GM21423 (cell line): Measurements from ENCODE around the gene EML1.

Source experiments
- ATAC-seq: cut with Tn5 transposase; IDR thresholded peaks from one replicate; pipeline ENCODE4 v1.9.1; 2021; ENCODE audit warnings: mild to moderate bottlenecking, moderate library complexity; ENCODE audit not compliant: unreplicated experiment

The EML1 gene

DNA sequence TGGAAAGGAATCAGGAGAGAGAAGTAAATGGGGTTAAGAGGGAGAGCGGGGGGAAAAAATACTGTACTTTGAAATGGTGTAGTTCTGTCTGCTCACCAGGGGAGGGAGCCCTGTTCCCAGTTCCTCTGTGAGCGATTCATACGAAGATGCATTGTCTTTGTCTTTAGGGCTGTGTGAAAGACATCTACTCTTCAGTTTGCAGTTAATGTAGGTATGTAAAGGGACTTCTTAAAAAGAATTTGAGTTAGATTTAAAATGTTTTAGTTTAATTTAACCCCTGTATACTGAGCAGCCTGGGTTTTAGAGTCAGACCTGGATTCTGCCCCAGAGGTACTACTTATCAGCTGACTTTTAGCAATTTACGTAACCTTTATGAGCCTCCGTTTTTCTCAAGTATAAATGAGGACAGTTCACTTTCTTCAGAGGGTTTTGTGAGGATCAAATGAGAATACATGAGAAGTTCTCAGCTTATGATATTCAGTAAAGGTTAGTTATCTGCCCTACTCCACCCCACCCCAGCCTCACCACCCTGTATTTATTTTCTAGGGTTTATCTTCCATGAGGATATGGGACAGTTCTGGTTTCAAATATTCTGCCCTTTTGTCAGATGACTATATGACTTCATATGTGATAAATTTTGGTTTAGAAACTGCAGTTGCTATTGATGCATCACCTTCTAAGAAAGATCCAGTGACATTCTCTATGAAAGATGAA lies 189.5 kb downstream of the EML1 start:
- ATAC-seq = peak; percentile 75

GRCh38 chr14:99983251-99984015 lies 190.2 kb downstream of the EML1 start:
- ATAC-seq = no peak

DNA sequence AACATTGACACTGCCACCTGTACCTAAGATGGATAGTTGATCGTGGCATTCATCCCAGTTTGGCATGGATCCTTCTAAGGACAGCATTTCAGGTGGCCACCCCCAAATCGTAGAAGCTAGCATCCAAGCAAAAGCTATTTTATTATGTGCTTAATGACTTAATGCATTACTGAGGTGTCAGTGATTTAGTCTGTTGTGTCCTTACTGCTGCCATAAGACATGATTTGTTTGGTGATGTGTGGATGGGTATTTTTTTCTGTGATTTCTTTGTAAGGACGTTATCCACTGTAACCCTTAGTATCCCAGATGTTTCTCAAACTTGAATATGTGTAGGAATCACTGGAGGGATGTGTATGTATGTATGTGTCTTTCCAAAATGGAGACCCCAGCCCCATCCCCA lies 190.8 kb downstream of the EML1 start:
- ATAC-seq = no peak

DNA sequence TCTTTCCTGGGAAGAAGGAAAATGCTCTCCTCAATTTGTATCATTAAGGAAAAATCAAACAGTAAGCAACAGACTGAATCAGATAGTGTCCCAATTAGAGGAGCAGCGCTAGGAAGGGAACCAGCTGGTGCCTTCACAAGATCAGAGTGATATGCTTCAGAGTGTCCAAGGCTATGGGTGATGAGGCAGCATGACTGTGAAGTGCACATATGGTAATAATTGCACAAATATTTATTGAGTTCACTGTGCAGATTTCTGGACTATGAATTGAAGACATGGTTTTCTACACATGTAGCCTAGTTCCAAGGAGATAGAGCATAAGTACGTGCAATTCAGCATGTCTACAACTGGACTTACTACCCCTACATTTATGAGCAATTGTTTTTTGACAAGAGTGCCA lies 193.2 kb downstream of the EML1 start:
- no peak for ATAC-seq

- no peak for ATAC-seq
Measured at GRCh38 chr14:99989032-99989431, 195.8 kb downstream of the EML1 start.

DNA sequence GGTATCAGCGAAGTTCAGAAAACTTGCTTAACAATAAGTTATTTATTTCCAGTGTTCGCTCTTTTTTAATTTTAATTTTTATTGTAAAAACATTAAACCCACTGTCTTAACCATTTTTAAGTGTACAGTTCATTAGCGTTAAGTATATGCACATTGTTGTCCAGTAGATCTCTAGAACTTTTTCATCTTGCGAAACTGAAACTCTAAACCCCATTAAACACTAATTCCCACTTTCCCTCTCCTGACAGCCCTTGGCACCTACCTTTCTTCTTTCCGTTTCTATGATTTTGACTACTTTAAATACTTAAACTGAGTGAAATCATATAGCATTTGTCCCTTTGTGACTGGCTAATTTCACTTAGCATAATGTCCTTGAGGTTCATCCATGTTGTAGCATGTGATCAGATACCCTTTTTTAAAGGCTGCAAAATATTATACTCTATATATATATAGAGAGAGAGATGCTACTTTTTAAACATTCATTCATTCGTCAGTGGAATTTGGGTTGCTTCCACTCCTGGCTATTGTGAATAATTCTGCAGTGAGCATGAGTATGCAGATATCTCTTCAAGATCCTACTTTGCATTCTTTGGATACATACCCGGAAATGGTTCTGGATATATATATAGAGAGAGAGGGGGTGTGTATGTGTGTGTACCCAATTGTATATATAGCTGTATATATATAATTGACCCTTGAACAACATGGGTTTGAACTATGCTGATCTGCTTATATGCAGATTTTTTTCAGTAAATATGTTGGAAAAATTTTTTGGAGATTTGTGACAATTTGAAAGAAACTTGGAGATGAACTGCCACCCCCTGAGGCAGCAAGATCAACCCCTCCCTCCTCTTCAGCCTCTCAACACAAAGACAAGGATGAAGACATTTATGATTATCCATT lies 197.3 kb downstream of the EML1 start:
- no peak for ATAC-seq

DNA sequence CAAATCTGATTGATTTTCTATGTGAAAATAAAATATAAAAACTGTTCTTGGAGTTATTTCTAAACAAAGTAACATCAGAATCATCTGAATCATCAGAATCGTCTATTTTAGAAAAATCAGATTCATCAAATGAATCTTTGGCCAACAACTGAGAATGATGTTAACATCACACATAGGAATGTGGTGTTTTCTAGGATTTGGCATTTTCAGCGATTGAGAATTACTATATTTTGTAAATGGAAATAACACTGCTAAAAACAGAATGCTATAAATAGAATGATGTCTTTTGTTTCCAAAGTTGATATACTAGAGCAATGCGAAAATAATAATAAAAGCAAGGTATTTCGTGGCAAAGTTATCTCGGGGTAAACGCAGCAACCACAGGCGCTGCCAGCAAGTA lies 198.1 kb downstream of the EML1 start:
- no peak for ATAC-seq
